OCI-LY7 (cell line): ENCODE data around the gene CYP46A1.

Experiments
- CTCF ChIP-seq: fragments of 200-600 bp; sonication (generic); conservative IDR thresholded peaks from 2 replicates; pipeline ENCODE4 v1.5.1; 2014; ENCODE audit warnings: mild to moderate bottlenecking, antibody characterized with exemption, low read length, moderate library complexity, mixed read lengths
- EZH2phosphoT487 ChIP-seq: fragments of 200-600 bp; sonication (generic); IDR thresholded peaks from 2 replicates; pipeline ENCODE4 v1.6.1; 2018; ENCODE audit warnings: low read depth, borderline replicate concordance, mild to moderate bottlenecking, mixed run types, antibody characterized with exemption, low read length, moderate library complexity, mixed read lengths

- no peak for TF ChIP-seq CTCF
- TF ChIP-seq EZH2phosphoT487: no peak
These were observed 21.3 kb upstream of the CYP46A1 start for GRCh38 chr14:99662846-99663245.
